GM18909 (cell line): ENCODE results near the gene RSPH1.
"Not testable (repeated sequence)": the region's sequence is repeated elsewhere in the genome, so short reads cannot be mapped to it uniquely, and the experiment has no call there.

ENCODE experiments used
- ATAC-seq: cut with Tn5 transposase; IDR thresholded peaks from one replicate; pipeline ENCODE4 v1.9.1; 2021; ENCODE audit warnings: mild to moderate bottlenecking; ENCODE audit not compliant: unreplicated experiment, poor library complexity

RSPH1 gene

GRCh38 chr21:42471206-42471605 lies 24.8 kb downstream of the RSPH1 start:
- ATAC-seq: no peak

GRCh38 chr21:42469726-42470125 lies 26.3 kb downstream of the RSPH1 start:
- ATAC-seq: not testable (repeated sequence)

- peak; percentile 34 for ATAC-seq
These were observed 26.8 kb downstream of the RSPH1 start for GRCh38 chr21:42469272-42469671.

- ATAC-seq: no peak
These were observed 27.4 kb downstream of the RSPH1 start for GRCh38 chr21:42468491-42469131.

- ATAC-seq: peak; percentile 36
These were observed 28.7 kb downstream of the RSPH1 start for GRCh38 chr21:42467140-42467983.

GRCh38 chr21:42466700-42467099 lies 29.3 kb downstream of the RSPH1 start:
- no peak for ATAC-seq

GRCh38 chr21:42465803-42466127 lies 30.3 kb downstream of the RSPH1 start:
- ATAC-seq: no peak

- ATAC-seq: peak; percentile 39
These were observed 30.8 kb downstream of the RSPH1 start for GRCh38 chr21:42465008-42465802.

- no peak for ATAC-seq
These were observed 32.0 kb downstream of the RSPH1 start for GRCh38 chr21:42463861-42464515.

- ATAC-seq: no peak
These were observed 33.8 kb downstream of the RSPH1 start for GRCh38 chr21:42461881-42462877.

- ATAC-seq: no peak
These were observed 34.9 kb downstream of the RSPH1 start for GRCh38 chr21:42461185-42461520.

- no peak for ATAC-seq
These were observed 35.4 kb downstream of the RSPH1 start for GRCh38 chr21:42460391-42461184.

- no peak for ATAC-seq
These were observed 36.3 kb downstream of the RSPH1 start for GRCh38 chr21:42459546-42460215.

GRCh38 chr21:42459082-42459460 lies 37.0 kb downstream of the RSPH1 start:
- ATAC-seq: no peak

GRCh38 chr21:42456457-42456856 lies 39.6 kb downstream of the RSPH1 start:
- no peak for ATAC-seq

GRCh38 chr21:42455754-42456440 lies 40.1 kb downstream of the RSPH1 start:
- ATAC-seq: no peak

- no peak for ATAC-seq
These were observed 40.8 kb downstream of the RSPH1 start for GRCh38 chr21:42455196-42455595.

- no peak for ATAC-seq
These were observed 41.2 kb downstream of the RSPH1 start for GRCh38 chr21:42454786-42455185.
